ENCODE data around the gene MOB1B.
A peak's percentile ranks its signal among the peaks of the same experiment; 100 is the strongest.
"Not testable (repeated sequence)": the region's sequence is repeated elsewhere in the genome, so short reads cannot be mapped to it uniquely, and the experiment has no call there.

Gene MOB1B

GRCh38 chr4:70901984-70902576 is at the start of gene MOB1B:
Gene MOB1B, plus strand, starts transcription at chr4:70902369. Its CDS starts 168 bp downstream, at chr4:70902537.
- DNase-seq (ENCODE audit: low read depth in 2 of 2): peak; percentile 71 to 83

GRCh38 chr4:70855464-70855863 is 46.7 kb upstream of the MOB1B start:
- no peak for DNase-seq (ENCODE audit: low read depth in 2 of 2)

- DNase-seq (ENCODE audit: low read depth in 2 of 2): no peak
Measured at GRCh38 chr4:70858454-70858853, 43.7 kb upstream of the MOB1B start.

- no peak for DNase-seq (ENCODE audit: low read depth in 2 of 2)
Measured at GRCh38 chr4:70859066-70859465, 43.1 kb upstream of the MOB1B start.

- DNase-seq (ENCODE audit: low read depth in 2 of 2): no peak
Measured at GRCh38 chr4:70863099-70863790, 38.9 kb upstream of the MOB1B start.

- DNase-seq (ENCODE audit: low read depth in 2 of 2): no peak
Measured at GRCh38 chr4:70868778-70869177, 33.4 kb upstream of the MOB1B start.

- DNase-seq (ENCODE audit: low read depth in 2 of 2): no peak
Measured at GRCh38 chr4:70873216-70873615, 29.0 kb upstream of the MOB1B start.

GRCh38 chr4:70874268-70875156 is 27.7 kb upstream of the MOB1B start:
- DNase-seq (ENCODE audit: low read depth in 2 of 2): no peak

GRCh38 chr4:70877556-70877955 is 24.6 kb upstream of the MOB1B start:
- no peak for DNase-seq (ENCODE audit: low read depth in 2 of 2)

GRCh38 chr4:70880739-70881138 is 21.4 kb upstream of the MOB1B start:
- no peak for DNase-seq (ENCODE audit: low read depth in 2 of 2)

- DNase-seq (ENCODE audit: low read depth in 2 of 2): no peak
Measured at GRCh38 chr4:70885174-70885573, 17.0 kb upstream of the MOB1B start.

GRCh38 chr4:70892086-70892769 is 9.9 kb upstream of the MOB1B start:
- DNase-seq (ENCODE audit: low read depth in 2 of 2): no peak

- DNase-seq (ENCODE audit: low read depth in 2 of 2): no peak
Measured at GRCh38 chr4:70893790-70894189, 8.4 kb upstream of the MOB1B start.

GRCh38 chr4:70895405-70895804 is 6.8 kb upstream of the MOB1B start:
- DNase-seq (ENCODE audit: low read depth in 2 of 2): no peak

GRCh38 chr4:70895811-70896491 is 6.2 kb upstream of the MOB1B start:
- DNase-seq (ENCODE audit: low read depth in 2 of 2): no peak

- DNase-seq (ENCODE audit: low read depth in 2 of 2): not testable (repeated sequence)
Measured at GRCh38 chr4:70898581-70898980, 3.6 kb upstream of the MOB1B start.

GRCh38 chr4:70901607-70901983 is 574 bp upstream of the MOB1B start:
- no peak for DNase-seq (ENCODE audit: low read depth in 2 of 2)

GRCh38 chr4:70902577-70903290 is 565 bp downstream of the MOB1B start:
- DNase-seq (ENCODE audit: low read depth in 2 of 2): peak in 1 of 2 donors; percentile 11

GRCh38 chr4:70903291-70903603 is 1.1 kb downstream of the MOB1B start:
- no peak for DNase-seq (ENCODE audit: low read depth in 2 of 2)

GRCh38 chr4:70908993-70909556 is 6.9 kb downstream of the MOB1B start:
- no peak for DNase-seq (ENCODE audit: low read depth in 2 of 2)

- no peak for DNase-seq (ENCODE audit: low read depth in 2 of 2)
Measured at GRCh38 chr4:70914000-70914399, 11.8 kb downstream of the MOB1B start.
